NCI-H526 treated with DMSO at 0.1 percent for 48 hours (cell line): Measurements from ENCODE around the gene ABI3.
A peak's percentile ranks its signal among the peaks of the same experiment; 100 is the strongest.

Experiments
- DNase-seq: peaks from one replicate; lab custom pipeline; 2025; lab: John Stamatoyannopoulos, UW

ABI3 gene

GRCh38 chr17:49225554-49226236 is 15.2 kb downstream of the ABI3 start:
- DNase-seq: no peak

DNA sequence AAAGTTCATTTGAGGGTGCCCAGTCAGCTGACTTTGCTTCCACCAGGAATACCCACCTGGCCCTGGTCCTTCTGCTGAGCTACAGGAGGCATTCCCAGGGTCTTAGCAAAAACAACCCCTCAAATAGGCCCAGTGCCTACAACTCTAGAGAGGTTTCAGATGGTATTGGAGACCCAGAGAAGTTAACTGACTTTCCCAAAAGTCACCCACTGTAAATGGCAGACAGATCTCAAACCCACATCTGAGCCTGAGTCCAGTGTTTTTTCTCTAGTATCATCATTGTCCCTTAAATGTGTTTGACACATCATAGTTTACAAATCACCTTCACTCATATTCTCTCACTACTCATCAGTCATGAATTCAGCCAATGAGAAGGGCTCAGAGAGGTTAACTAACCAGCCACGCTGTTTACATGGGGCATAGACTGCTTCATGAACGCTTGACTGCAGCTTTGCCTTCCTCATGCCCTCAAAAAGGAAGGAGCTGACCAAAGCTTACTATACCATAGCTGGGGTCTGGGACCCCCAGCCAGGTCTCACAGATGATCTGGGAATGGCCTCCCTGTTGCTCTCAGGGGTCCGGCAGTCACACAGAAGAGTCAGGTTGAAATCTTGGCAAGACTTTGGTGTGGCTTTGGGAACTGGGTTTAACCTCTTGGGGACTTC is 16.4 kb downstream of the ABI3 start:
- DNase-seq: no peak

DNA sequence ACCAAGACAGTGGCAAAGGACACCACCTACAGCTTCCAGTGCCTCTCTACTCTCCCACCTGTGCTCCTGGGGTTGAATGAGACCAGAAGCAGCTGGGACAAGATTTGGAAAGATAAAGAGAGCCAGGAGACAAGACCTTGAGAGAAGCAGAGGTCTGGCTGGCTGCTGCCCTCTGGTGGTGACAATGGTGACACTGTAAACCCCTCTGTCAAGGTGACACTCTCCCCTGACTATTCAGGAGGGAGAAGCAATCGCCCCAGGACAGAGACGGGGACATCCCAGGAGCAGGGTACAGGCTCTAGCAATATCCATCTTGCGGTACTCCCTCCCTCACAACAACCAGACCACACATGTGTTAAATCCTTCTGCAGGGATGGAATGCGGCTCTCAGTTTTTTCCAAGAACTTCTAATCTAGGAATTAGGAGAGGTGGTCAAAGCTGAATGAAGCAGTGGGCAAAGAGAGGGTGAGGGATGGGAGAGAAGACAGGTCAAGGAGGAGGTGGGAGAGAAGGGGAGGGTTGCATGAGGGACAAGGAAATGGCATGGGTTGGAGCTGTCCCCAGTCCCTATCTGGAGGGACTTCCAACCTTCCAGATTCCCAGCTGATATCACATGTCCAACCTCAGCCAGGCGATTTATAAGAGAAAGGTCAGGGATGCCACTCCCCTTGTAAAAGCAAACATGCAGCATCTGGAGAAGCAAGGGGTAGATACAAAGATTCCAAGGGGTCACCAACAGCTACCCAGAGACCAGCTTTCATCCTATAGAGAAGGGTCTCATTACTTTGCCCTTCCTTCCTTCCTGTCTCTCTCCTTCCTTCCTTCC is 17.1 kb downstream of the ABI3 start:
- peak; percentile 46 for DNase-seq

DNA sequence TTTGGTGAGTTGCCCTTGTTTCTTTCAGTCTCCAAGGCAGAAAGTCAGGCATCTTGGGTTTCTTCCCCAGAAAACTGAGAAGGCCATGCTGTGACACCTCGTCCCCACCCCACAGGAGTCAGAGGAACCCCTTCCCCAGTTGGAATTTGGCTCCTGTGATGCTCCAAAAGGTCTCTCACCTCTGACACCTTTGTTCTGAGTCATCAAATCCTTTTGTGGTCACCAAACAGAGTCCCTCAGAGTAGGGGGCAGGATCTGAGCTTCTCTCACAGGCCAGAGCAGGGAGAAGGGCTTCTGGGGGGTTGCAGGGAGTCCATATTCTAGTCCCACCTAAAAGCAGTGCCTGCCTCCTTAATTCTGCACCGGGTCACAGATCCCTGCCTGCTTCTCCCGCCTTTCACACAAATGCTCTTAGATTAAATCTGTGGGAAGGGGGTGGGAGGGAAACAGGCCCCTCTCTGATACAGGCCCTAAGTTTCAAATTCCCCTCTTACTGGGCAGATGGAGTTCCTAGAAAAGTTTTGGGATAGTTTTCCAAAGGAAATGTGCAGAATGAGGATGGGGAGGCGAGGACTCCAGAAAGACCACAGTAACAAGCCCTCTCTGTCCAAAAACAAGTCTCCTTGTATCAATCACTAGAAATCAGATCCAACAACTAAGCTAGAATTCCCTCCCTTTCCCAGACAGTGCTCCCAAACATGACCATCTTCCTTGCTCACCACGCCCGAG is 18.7 kb downstream of the ABI3 start:
- DNase-seq: no peak

DNA sequence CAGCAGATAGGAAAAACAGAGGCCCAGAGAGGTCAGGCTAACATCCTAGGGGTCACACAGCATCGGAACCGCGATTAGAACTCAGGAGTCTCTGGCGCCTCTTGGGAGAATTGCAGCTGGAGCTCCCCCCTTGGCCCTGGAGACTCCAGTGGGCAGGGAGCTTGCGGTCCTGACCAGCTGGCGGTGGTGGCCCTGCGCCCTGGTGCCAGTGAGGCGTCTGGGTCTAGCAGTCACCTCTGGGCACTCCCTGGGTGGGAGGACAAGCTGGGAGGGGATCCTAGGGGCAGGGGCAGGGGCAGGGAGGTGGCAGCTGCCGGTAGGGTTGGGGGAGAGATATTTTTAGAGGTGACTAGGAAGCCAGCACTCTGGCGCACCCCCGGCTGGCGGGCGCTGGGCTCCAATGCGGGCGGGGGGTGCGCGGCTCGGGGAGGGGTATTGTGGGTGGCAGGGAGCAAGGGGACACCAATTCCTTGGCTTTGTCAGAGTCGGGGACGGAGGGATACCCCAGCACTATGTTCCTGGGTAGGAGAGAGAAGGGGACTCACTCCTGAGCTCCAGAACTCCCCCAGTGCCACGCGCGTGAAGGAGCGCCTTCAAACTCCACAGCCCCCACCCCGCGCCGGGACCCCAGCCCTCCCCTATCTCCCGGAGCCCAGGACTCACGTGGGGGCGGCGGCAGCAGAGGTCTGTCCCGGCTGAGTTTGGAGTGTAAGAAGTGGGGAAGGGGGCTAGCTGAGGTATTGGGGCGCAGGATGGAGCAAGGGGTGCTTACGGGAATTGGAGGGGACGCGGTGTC is 19.5 kb downstream of the ABI3 start:
- no peak for DNase-seq

DNA sequence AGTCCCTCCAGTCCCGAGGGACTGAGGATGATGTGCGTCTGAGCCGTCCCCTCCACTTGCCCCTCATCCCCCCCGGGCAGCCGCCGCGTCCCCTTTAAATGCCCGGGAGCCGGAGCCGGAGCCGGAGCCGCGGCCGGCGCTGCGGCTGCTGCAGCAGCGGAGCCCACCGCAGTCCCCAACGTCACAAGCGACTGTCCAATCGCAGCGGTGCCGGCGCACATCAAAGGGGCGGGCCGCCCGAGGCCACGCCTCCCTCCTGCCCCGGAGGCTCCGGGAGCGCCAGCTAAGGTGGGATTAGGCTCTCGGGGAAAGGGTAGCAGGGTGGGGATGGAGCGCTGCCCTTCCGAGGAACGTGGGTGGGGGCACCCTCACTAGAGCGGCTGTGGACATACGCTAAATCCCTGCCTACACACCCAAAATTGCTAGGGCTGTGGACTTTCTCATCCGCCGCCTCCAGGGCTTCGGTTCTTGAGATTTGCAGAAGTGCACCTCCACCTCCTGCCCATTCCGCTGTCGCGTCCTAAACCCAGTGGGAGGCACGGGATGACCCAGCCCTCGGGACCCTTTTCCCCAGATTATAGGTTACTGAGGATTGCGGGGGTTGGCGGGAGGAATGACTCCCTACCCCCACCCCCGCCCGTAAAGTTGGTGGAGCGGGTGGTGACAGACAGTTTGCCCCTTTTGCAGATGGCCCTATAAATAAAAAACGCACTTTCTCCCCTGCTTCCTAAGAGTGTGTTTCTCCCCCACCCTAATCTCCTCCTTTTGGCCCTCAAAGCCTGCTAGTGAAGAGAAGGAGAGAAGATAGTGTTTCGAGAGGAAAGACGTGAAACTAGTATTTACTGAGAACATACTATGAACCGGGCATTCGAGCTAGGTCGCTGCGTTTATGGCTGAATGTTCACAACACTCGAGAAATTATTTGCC is 20.4 kb downstream of the ABI3 start, which contains the start of gene PHOSPHO1:
Gene PHOSPHO1 (minus strand): TSS at position 152 of the 927 bp plus-strand sequence. CDS start 4,096 bp downstream, outside the sequence.
- peak; percentile 82 for DNase-seq

DNA sequence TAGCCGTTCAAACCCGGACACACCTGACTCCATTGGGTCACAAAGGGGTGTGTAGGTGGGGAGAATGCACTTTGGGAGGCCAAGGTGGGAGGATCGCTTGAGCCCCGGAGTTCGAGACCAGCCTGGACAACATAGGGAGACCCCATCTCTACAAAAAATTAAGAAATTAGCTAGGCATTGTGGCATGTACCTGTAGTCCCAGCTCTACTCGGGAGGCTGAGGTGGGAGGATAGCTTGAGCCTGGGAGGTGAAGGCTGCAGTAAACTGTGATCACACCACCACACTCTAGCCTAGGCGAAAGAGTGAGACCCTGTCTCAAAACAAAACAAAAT is 21.0 kb downstream of the ABI3 start:
- DNase-seq: no peak

DNA sequence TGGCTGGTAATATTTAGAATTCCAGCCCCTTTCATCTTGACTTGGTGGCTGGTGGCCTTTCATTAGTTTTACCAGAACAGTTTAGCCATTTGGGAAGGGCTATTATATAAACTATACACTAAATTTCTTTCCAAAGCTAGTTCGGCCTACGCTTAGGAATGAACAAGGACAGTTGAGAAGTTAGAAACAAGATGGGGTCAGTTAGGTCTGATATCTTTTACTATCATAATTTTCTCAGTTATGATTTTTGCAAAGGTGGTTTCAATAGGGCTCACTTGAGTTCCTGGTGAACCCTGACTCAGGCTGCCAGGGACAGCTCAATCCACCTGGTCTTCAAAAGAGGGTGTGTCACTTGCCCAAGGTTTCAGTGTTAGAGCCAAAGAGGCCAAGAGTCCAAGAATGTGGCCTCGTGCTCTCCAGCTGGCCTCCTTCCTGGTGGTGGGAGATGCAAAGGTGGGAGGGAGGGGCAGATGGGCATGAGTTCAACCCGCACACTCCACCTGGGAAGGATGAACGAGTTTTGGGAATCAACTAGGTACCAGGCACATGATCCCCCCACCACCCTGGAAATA is 24.1 kb downstream of the ABI3 start:
- no peak for DNase-seq

GRCh38 chr17:49235896-49236295 is 25.4 kb downstream of the ABI3 start:
- DNase-seq: no peak

- no peak for DNase-seq
Measured at GRCh38 chr17:49239963-49240362, 29.5 kb downstream of the ABI3 start.

- no peak for DNase-seq
Measured at GRCh38 chr17:49240619-49241018, 30.1 kb downstream of the ABI3 start.

- DNase-seq: no peak
Measured at GRCh38 chr17:49241040-49241439, 30.5 kb downstream of the ABI3 start.

- DNase-seq: no peak
Measured at GRCh38 chr17:49241692-49242397, 31.3 kb downstream of the ABI3 start.

GRCh38 chr17:49242813-49243212 is 32.3 kb downstream of the ABI3 start:
- DNase-seq: no peak

GRCh38 chr17:49244839-49245238 is 34.3 kb downstream of the ABI3 start:
- no peak for DNase-seq

- no peak for DNase-seq
Measured at GRCh38 chr17:49247944-49248343, 37.4 kb downstream of the ABI3 start.

DNA sequence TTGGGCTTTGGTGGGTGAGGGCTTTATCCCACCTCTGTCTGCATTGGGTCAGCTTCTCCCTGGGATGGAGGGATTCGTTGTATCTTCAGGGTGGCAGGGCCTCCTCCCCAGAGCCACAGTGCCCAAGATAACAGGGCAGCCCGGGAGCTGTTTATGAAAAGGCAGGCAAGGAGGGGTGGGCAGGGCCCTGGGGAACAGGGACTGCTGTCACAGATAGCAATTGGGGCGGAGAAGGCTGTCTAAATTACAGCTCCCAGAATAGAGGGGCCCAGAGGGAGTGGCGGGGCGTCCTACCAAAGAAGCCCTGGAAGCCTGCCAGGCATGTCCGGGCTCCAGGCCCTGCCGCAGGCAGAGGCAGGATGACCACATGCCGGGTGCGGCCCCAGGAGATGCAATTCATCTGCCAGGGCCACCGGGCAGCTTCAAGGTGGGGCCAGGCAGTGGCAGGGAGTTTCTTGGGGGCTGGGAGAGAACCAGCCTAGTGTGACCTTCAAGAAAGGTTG is 38.8 kb downstream of the ABI3 start:
- DNase-seq: no peak

GRCh38 chr17:49249890-49250522 is 39.5 kb downstream of the ABI3 start:
- DNase-seq: no peak
